ENCODE results near the gene SMG6. TPM values are rescaled to one million over a fixed set of nuclear protein-coding genes. Genes with fewer than 3 reads are reported as not detected.
A peak's percentile ranks its signal among the peaks of the same experiment; 100 is the strongest.

Gene SMG6
- total and polyA plus RNA-seq, 2 experiments from 2014 or later, result 23.0 to 50.8 TPM

GRCh38 chr17:2034157-2034556 is 269.4 kb downstream of the SMG6 start:
- no peaks in the 10 kb centered on the region for H3K9me3 ChIP-seq (ENCODE audit: low read depth)
- H3K4me1 ChIP-seq (ENCODE audit: low read depth), result peaks cover 5% of the 10 kb centered on the region
- TF ChIP-seq CTCF (IDR thresholded peaks at IDR 0.05; ENCODE audit: low read depth, low read length), result no peak
- peak in 1 of 2 donors; percentile 69 for DNase-seq (ENCODE audit: low read depth in 1 of 2, low spot score in 1 of 2)
- peaks cover 2% of the 10 kb centered on the region for H3K36me3 ChIP-seq
- H3K27ac ChIP-seq, result no peak overlapping the region
- H3K4me3 ChIP-seq, result no peak overlapping the region
- H3K27me3 ChIP-seq, result no peaks in the 10 kb centered on the region

- Histone ChIP-seq H3K36me3 (peaks cover 2% of the 10 kb centered on the region), H3K27ac (no peak overlapping the region), H3K27me3 (no peaks in the 10 kb centered on the region), H3K4me3 (no peak overlapping the region), H3K9me3 (ENCODE audit: low read depth) (no peaks in the 10 kb centered on the region), H3K4me1 (ENCODE audit: low read depth) (peaks cover 5% of the 10 kb centered on the region)
- TF ChIP-seq CTCF (IDR thresholded peaks at IDR 0.05; ENCODE audit: low read depth, low read length), result no peak
- DNase-seq (ENCODE audit: low read depth in 1 of 2, low spot score in 1 of 2), result no peak
Observed at GRCh38 chr17:2033153-2033552, 270.4 kb downstream of the SMG6 start.

GRCh38 chr17:2030779-2031163 is 272.8 kb downstream of the SMG6 start:
- TF ChIP-seq CTCF (IDR thresholded peaks at IDR 0.05; ENCODE audit: low read depth, low read length), result peak; percentile 62
- Histone ChIP-seq H3K36me3 (no peaks in the 10 kb centered on the region), H3K4me1 (ENCODE audit: low read depth) (peaks cover 5% of the 10 kb centered on the region), H3K27ac (peak overlapping the region; percentile 64), H3K4me3 (peak overlapping the region; percentile 79), H3K27me3 (no peaks in the 10 kb centered on the region), H3K9me3 (ENCODE audit: low read depth) (no peaks in the 10 kb centered on the region)
- peak in 1 of 2 donors; percentile 92 for DNase-seq (ENCODE audit: low read depth in 1 of 2, low spot score in 1 of 2)

GRCh38 chr17:2029911-2030778 is 273.4 kb downstream of the SMG6 start, which contains the start of gene DPH1:
TSS of gene DPH1 (plus strand) at chr17:2030153. CDS start at chr17:2030170, 17 bp downstream.
- TF ChIP-seq CTCF (IDR thresholded peaks at IDR 0.05; ENCODE audit: low read depth, low read length), result no peak
- H3K9me3 ChIP-seq (ENCODE audit: low read depth), result no peaks in the 10 kb centered on the region
- H3K27me3 ChIP-seq, result no peaks in the 10 kb centered on the region
- no peaks in the 10 kb centered on the region for H3K36me3 ChIP-seq
- peak within 1 kb of the TSS; percentile 64 for H3K27ac ChIP-seq
- peak within 1 kb of the TSS; percentile 79 for H3K4me3 ChIP-seq
- peak; percentile 92 to 95 for DNase-seq (ENCODE audit: low read depth in 1 of 2, low spot score in 1 of 2)
- H3K4me1 ChIP-seq (ENCODE audit: low read depth), result peaks cover 5% of the 10 kb centered on the region

- H3K9me3 ChIP-seq (ENCODE audit: low read depth), result no peaks in the 10 kb centered on the region
- H3K27ac ChIP-seq, result no peak overlapping the region
- peaks cover 5% of the 10 kb centered on the region for H3K4me1 ChIP-seq (ENCODE audit: low read depth)
- TF ChIP-seq CTCF (IDR thresholded peaks at IDR 0.05; ENCODE audit: low read depth, low read length), result no peak
- H3K4me3 ChIP-seq, result no peak overlapping the region
- no peak for DNase-seq (ENCODE audit: low read depth in 1 of 2, low spot score in 1 of 2)
- peaks cover 6% of the 10 kb centered on the region for H3K27me3 ChIP-seq
- no peaks in the 10 kb centered on the region for H3K36me3 ChIP-seq
Observed at GRCh38 chr17:2028737-2029136, 274.8 kb downstream of the SMG6 start.

All from cardiac muscle cell (in vitro differentiated cells and primary cell).